Spleen (tissue), 11 donors: Measurements from ENCODE around the gene KCNMB2. TPM values are rescaled to one million over a fixed set of nuclear protein-coding genes. Genes with fewer than 3 reads are reported as not detected.

Experiments used
- DNase-seq: peaks from one replicate; pipeline ENCODE4 v3.0.0-alpha.2; 2020
- H3K27ac ChIP-seq, 8 donors: fragments of 200-600 bp; sonication (generic) in 7 of 8; 1 replicate in 4 of 8; 2 replicates in 4 of 8; pipeline versions ENCODE4 v1.5.0 to v1.8.0; 2016 to 2021; ENCODE audit warnings: inconsistent platforms in 4 of 8, mild to moderate bottlenecking in 4 of 8, moderate library complexity in 1 of 8
- H3K27me3 ChIP-seq, 7 donors: fragments of 200-600 bp; sonication (generic) in 6 of 7; replicated peaks in 1 of 7; 1 replicate in 4 of 7; 2 replicates in 3 of 7; pipeline versions ENCODE4 v1.5.0 to v1.8.0; 2016 to 2021; ENCODE audit warnings: inconsistent platforms in 3 of 7, mild to moderate bottlenecking in 1 of 7
- H3K36me3 ChIP-seq, 6 donors: fragments of 200-600 bp; sonication (generic) in 5 of 6; 1 replicate in 4 of 6; 2 replicates in 2 of 6; pipeline versions ENCODE4 v1.5.0 to v1.8.0; 2016 to 2021; ENCODE audit warnings: inconsistent platforms in 2 of 6
- H3K4me1 ChIP-seq, 6 donors: fragments of 200-600 bp; sonication (generic) in 5 of 6; 1 replicate in 3 of 6; 2 replicates in 3 of 6; pipeline versions ENCODE4 v1.5.0 to v1.8.0; 2016 to 2021; ENCODE audit warnings: inconsistent platforms in 3 of 6
- H3K4me3 ChIP-seq, 8 donors: fragments of 200-600 bp; sonication (generic) in 7 of 8; 1 replicate in 4 of 8; 2 replicates in 4 of 8; pipeline versions ENCODE4 v1.5.0 to v1.8.0; 2016 to 2021; ENCODE audit warnings: inconsistent platforms in 4 of 8, mild to moderate bottlenecking in 4 of 8, moderate library complexity in 2 of 8
- H3K9me3 ChIP-seq, 8 donors: fragments of 200-600 bp; sonication (generic) in 7 of 8; 1 replicate in 4 of 8; 2 replicates in 4 of 8; pipeline versions ENCODE4 v1.5.0 to v1.8.0; 2016 to 2021; ENCODE audit warnings: inconsistent platforms in 4 of 8
- CTCF ChIP-seq, 11 experiments: fragments of 200-600 bp in 7 of 11; fragments of 450-650 bp in 4 of 11; sonication (generic) in 4 of 11; IDR thresholded peaks in 8 of 11; conservative IDR thresholded peaks in 3 of 11; 1 replicate in 7 of 11; 2 replicates in 4 of 11; pipeline versions ENCODE4 v1.4.0 to v1.8.0; 2016 to 2021; ENCODE audit warnings: antibody characterized with exemption in 11 of 11, inconsistent platforms in 4 of 11, mild to moderate bottlenecking in 1 of 11
- POLR2A ChIP-seq, 3 donors: fragments of 450-650 bp; IDR thresholded peaks; one replicate each; pipeline ENCODE4 v1.5.1; 2017; ENCODE audit warnings: antibody characterized with exemption in 3 of 3, mild to moderate bottlenecking in 1 of 3
- POLR2AphosphoS5 ChIP-seq, 3 donors: sonication (generic); formaldehyde crosslinking; IDR thresholded peaks; one replicate each; pipeline ENCODE4 v1.5.1; 2017; ENCODE audit warnings: antibody characterized with exemption in 3 of 3
- WGBS, 5 donors: extraction: QIAGEN DNeasy Blood & Tissue Kit in 3 of 5; methylation state at CpG; one replicate each; pipeline versions ENCODE4 v1.1.5 to v1.1.7; 2013 to 2018; 5-methylcytosine and 5-hydroxymethylcytosine counted together
- intact Hi-C: fragments of 100-400 bp; cut with DNase I; formaldehyde crosslinking; loops from one replicate; pipeline ENCODE4 v1.15.0; 2023; ENCODE audit warnings: low total_unique reads
- polyA plus RNA-seq, 3 donors: library from polyadenylated mRNA; stranded (reverse); fragments of 200-250 nt; gene quantifications; one replicate each; pipeline ENCODE4 v1.2.1, GENCODE V29; 2013
- total RNA-seq, 7 donors: library from RNA; depleted of rRNA in 3 of 7; stranded (reverse); fragments of >200 nt in 3 of 7; fragmentation: NEBNext Ultra II Directional in 4 of 7; extraction: Animal tissue kit (Norgen Biotek cat#: 25700) in 4 of 7; gene quantifications; one replicate each; pipeline versions ENCODE4 v1.1.0 to v1.2.1, GENCODE V29; 2016 to 2021
- donor health status: healthy with polysubstance abuse.
- donor health status: DM: no; HTN: no; CAD: no; lungs with moderate emphysema.
- donor health status: DM: no; HTN: no; CAD: no.
- donor health status: Bipolar disorder and iron deficiency.
- donor health status: healthy.
- donor health status: DM: no; HTN: no; CAD: no.
- donor health status: DM: yes; HTN: yes; CAD: no.

KCNMB2 gene
- total and polyA plus RNA-seq, 10 donors: 0.03 to 0.70 (median 0.66) TPM; not detected in 5

DNA sequence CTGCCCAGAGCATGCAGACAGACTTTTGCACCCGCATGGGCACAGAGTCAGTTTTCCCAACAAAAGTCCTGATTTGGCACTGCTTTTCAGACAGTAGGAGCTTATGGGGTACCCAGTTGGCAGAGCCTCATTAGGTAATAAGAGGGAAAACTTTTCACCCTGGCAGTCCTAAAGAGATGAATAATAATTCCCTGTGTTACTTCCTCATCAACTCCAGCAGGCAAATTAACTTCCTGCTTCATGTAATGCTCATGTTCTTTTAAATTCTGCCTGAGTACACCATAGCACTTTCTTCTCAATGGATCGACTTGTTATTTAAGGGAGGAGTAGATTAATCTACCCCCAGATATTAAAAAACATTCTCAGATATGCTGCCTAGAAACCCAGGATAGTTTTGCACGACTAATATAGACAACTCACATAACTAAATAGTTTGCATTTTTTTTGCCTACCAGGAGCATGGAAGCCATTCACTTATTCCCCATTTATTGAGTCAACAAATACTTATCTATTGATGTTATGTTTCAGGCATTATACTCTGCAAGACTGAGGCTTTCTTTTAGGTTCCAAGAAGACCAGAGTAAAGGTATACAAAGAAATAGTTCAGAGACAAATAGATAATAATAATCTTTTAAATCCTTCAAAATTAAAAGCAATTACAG, 214.5 kb downstream of the KCNMB2 start:
- WGBS, 5 donors: 72 to 81% (median 74%) methylated on average over 3 of the region's 3 CpGs
- no peak overlapping the region for H3K4me3 ChIP-seq

DNA sequence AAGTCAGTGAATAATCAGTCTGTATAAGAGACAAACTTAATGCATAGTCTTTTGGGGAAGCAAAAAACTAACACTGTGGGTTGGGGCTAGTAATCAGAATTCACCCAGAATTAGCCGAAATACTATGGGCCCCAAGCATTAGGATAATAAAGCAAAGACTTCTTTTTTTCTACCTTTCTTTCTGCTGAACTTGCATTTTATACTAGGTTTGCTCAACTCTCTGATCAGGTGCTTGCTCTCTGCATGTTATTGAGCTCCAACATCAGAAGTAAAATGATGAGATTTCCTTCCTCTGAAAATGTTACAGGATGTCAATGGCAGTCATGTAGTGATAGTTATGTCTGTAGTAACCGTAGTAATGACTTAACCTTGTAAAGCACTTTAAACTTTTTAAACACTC, 216.6 kb downstream of the KCNMB2 start:
- H3K27me3 ChIP-seq: no peaks in the 10 kb centered on the region
- DNase-seq: no peak
- no peaks in the 10 kb centered on the region for H3K9me3 ChIP-seq
- H3K27ac ChIP-seq: no peak overlapping the region
- H3K4me1 ChIP-seq: no peaks in the 10 kb centered on the region
- no peak overlapping the region for H3K4me3 ChIP-seq
- TF ChIP-seq POLR2A (IDR thresholded peaks at IDR 0.05) (no peak), POLR2AphosphoS5 (IDR thresholded peaks at IDR 0.05) (no peak), CTCF (IDR thresholded peaks at IDR 0.05 in 8 of 11, conservative IDR thresholded peaks at IDR 0.05 in 3 of 11) (no peak)
- no peaks in the 10 kb centered on the region for H3K36me3 ChIP-seq
- 80 to 92% (median 87%) methylated on average over 2 of the region's 2 CpGs for WGBS, 5 donors
- intact Hi-C loops: no loop called here

More for the DNA sequence above, 214.5 kb downstream of the KCNMB2 start:
- intact Hi-C loops: no loop called here
- Histone ChIP-seq H3K36me3 (no peaks in the 10 kb centered on the region), H3K27ac (no peak overlapping the region), H3K4me1 (no peaks in the 10 kb centered on the region), H3K27me3 (no peaks in the 10 kb centered on the region), H3K9me3 (peaks cover 0 to 15% (median 3%) of the 10 kb centered on the region in 8 donors)
- no peak for DNase-seq
- TF ChIP-seq POLR2AphosphoS5 (IDR thresholded peaks at IDR 0.05): no peak
- TF ChIP-seq CTCF (IDR thresholded peaks at IDR 0.05 in 8 of 11, conservative IDR thresholded peaks at IDR 0.05 in 3 of 11): no peak
- no peak for TF ChIP-seq POLR2A (IDR thresholded peaks at IDR 0.05)

GRCh38 chr3:178754852-178755510, 218.7 kb downstream of the KCNMB2 start:
- DNase-seq: no peak
- no peaks in the 10 kb centered on the region for H3K9me3 ChIP-seq
- H3K4me3 ChIP-seq: no peak overlapping the region
- WGBS, 5 donors: 57 to 71% (median 63%) methylated on average over 7 of the region's 7 CpGs
- H3K27ac ChIP-seq: no peak overlapping the region
- no peaks in the 10 kb centered on the region for H3K4me1 ChIP-seq
- no peak for TF ChIP-seq CTCF (IDR thresholded peaks at IDR 0.05 in 8 of 11, conservative IDR thresholded peaks at IDR 0.05 in 3 of 11)
- no peak for TF ChIP-seq POLR2AphosphoS5 (IDR thresholded peaks at IDR 0.05)
- no peak for TF ChIP-seq POLR2A (IDR thresholded peaks at IDR 0.05)
- intact Hi-C loops: no loop called here
- H3K36me3 ChIP-seq: no peaks in the 10 kb centered on the region
- H3K27me3 ChIP-seq: no peaks in the 10 kb centered on the region

GRCh38 chr3:178761024-178761423, 224.8 kb downstream of the KCNMB2 start:
- Histone ChIP-seq H3K27me3 (no peaks in the 10 kb centered on the region), H3K4me3 (no peak overlapping the region), H3K9me3 (no peaks in the 10 kb centered on the region), H3K36me3 (no peaks in the 10 kb centered on the region), H3K4me1 (no peaks in the 10 kb centered on the region), H3K27ac (no peak overlapping the region)
- DNase-seq: no peak
- 75 to 81% (median 78%) methylated on average over 4 of the region's 4 CpGs for WGBS, 5 donors
- no peak for TF ChIP-seq CTCF (IDR thresholded peaks at IDR 0.05 in 8 of 11, conservative IDR thresholded peaks at IDR 0.05 in 3 of 11)
- TF ChIP-seq POLR2AphosphoS5 (IDR thresholded peaks at IDR 0.05): no peak
- TF ChIP-seq POLR2A (IDR thresholded peaks at IDR 0.05): no peak
- intact Hi-C loops: no loop called here
